Measurements from ENCODE around the gene EIF2AK2.
"Not testable (repeated sequence)": the region's sequence is repeated elsewhere in the genome, so short reads cannot be mapped to it uniquely, and the experiment has no call there.

EIF2AK2 gene

DNA sequence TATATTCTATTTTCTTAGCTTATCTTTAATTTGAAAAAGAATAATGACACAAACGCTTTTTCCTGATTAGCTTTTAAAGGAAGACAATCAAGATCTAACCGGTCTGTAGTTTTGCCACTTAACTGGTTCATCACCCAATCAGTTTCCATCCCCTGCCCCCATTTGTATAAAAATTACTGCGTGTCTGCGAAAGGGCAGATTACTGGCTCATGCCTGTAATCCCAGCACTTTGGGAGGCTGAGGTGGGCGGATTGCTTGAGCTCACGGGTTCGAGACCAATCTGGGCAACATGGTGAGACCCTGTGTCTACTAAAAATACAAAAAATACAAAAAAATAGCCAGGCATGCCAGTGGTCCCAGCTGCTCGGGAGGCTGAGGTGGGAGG lies 41.9 kb upstream of the EIF2AK2 start:
- no peaks in the 10 kb centered on the region for H3K27me3 ChIP-seq (replicated peaks in 2 of 5; ENCODE audit: control insufficient read depth in 4 of 5, insufficient read depth in 5 of 5, low read length in 4 of 5)
- H3K27ac ChIP-seq (ENCODE audit: insufficient read depth in 1 of 2, low read depth in 1 of 2, low read length in 2 of 2, poor library complexity in 1 of 2, severe bottlenecking in 2 of 2): no peak overlapping the region
- H3K36me3 ChIP-seq (ENCODE audit: control insufficient read depth in 4 of 4, insufficient read depth in 4 of 4, low read length in 3 of 4): peaks cover 8 to 34% (median 15%) of the 10 kb centered on the region in 4 experiments
- peaks cover 6 to 34% (median 18%) of the 10 kb centered on the region in 4 experiments for H3K4me1 ChIP-seq (ENCODE audit: control extremely low read depth in 1 of 4, control insufficient read depth in 4 of 4, insufficient read depth in 4 of 4, low read length in 3 of 4)
- WGBS (ENCODE audit: insufficient coverage): 100% methylated on average over 4 of the region's 8 CpGs
- ChIA-PET POLR2A (no interaction called here), CTCF (interaction anchor here (1.0 to 3.7 kb wide), 2 partner anchors 30 to 33 kb away, joined by 3 to 9 read pairs; partner anchors contain the start of genes CEBPZ and NDUFAF7)
- peaks cover 0 to 3% (median 0%) of the 10 kb centered on the region in 5 experiments for H3K9me3 ChIP-seq (ENCODE audit: control extremely low read depth in 1 of 5, control insufficient read depth in 4 of 5, insufficient read depth in 2 of 5, low read depth in 1 of 5, low read length in 4 of 5)
- no peak overlapping the region for H3K4me3 ChIP-seq (ENCODE audit: control insufficient read depth in 1 of 7, extremely low read depth in 1 of 7, insufficient read depth in 4 of 7, low read depth in 2 of 7, low read length in 6 of 7)
- DNase-seq: no peak

DNA sequence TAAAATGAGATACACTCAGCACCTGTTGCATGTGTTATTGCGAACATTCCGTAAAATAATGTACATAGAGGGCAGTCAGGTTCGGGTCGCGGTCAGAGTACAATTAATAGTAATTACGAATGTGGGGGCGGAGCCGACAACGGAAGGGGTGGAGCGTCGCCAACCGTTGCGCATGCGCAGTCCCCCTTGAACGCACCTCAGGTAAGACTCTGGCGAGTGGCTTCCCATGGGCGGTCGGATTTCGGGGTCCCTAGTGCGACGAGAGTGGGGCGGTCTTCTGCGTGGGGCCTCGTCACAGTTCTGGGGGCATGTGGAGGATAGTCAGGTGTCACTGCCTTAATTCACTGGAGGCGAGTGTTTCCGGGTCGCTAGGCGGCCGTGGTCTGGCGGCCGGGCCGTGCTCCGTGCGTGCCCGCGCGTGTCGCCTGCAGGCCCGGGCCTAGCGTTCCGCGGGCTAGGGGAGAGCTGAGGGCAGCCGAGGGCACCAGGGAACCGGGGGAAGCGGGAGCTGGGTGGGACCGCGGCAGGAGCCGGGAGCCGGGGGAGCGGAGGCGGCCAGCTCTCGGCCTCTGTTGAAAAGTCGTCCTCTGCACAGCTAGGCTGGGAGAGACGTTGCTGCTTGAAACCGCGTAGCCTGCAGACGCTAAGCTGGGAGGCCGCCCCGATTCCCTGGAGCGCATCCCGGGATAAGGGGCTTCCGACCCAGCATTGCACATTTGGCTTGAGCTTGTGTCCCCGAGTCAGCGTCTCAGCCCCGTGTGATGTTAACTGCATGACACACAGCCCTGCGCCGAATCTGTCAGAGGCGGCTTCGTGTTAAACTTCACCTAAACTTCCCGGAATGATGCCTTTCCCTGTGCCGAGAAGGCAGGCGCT lies 39.8 kb upstream of the EIF2AK2 start, which contains the start of gene CEBPZOS:
Gene CEBPZOS (plus strand): TSS at position 177 of the 876 bp plus-strand sequence. CDS start 3,209 bp downstream, outside the sequence.
- H3K27ac ChIP-seq (ENCODE audit: insufficient read depth in 1 of 2, low read depth in 1 of 2, low read length in 2 of 2, poor library complexity in 1 of 2, severe bottlenecking in 2 of 2): peak within 1 kb of the TSS; percentile 84 to 87
- CTCF ChIA-PET: interaction anchor here (1.4 to 1.6 kb wide), 2 partner anchors 12 to 27 kb away, joined by 3 to 4 read pairs; no protein-coding TSS in a partner anchor
- no peaks in the 10 kb centered on the region for H3K27me3 ChIP-seq (replicated peaks in 2 of 5; ENCODE audit: control insufficient read depth in 4 of 5, insufficient read depth in 5 of 5, low read length in 4 of 5)
- H3K4me1 ChIP-seq (ENCODE audit: control extremely low read depth in 1 of 4, control insufficient read depth in 4 of 4, insufficient read depth in 4 of 4, low read length in 3 of 4): peaks cover 6 to 26% (median 14%) of the 10 kb centered on the region in 4 experiments
- peak; percentile 85 to 91 (median 90) for DNase-seq
- H3K9me3 ChIP-seq (ENCODE audit: control extremely low read depth in 1 of 5, control insufficient read depth in 4 of 5, insufficient read depth in 2 of 5, low read depth in 1 of 5, low read length in 4 of 5): no peaks in the 10 kb centered on the region
- peaks cover 4 to 22% (median 6%) of the 10 kb centered on the region in 4 experiments for H3K36me3 ChIP-seq (ENCODE audit: control insufficient read depth in 4 of 4, insufficient read depth in 4 of 4, low read length in 3 of 4)
- peak within 1 kb of the TSS; percentile 58 to 89 (median 79) for H3K4me3 ChIP-seq (ENCODE audit: control insufficient read depth in 1 of 7, extremely low read depth in 1 of 7, insufficient read depth in 4 of 7, low read depth in 2 of 7, low read length in 6 of 7)
- POLR2A ChIA-PET: no interaction called here
- under 1% methylated on average over 70 of the region's 72 CpGs for WGBS (ENCODE audit: insufficient coverage)

DNA sequence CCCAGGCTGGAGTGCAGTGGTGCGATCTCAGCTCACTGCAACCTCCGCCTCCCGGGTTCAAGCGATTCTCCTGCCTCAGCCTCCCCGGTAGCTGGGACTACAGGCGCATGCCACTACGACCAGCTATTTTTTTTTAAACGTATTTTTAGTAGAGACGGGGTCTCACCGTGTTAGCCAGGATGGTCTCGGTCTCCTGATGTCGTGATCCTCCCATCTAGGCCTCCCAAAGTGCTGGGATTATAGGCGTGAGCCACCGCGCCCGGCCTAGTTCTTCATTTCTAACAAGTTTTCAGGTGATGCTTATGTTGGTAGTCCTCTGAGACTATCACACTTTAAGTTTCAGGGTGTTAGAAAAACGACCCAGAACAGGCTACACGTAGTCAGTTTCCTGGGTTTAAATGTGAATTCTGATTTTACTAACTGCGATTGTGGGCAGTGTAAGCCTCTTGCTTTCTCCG lies 39.1 kb upstream of the EIF2AK2 start:
- POLR2A ChIA-PET; H3K27me3 ChIP-seq (replicated peaks in 2 of 5; ENCODE audit: control insufficient read depth in 4 of 5, insufficient read depth in 5 of 5, low read length in 4 of 5); DNase-seq; H3K9me3 ChIP-seq (ENCODE audit: control extremely low read depth in 1 of 5, control insufficient read depth in 4 of 5, insufficient read depth in 2 of 5, low read depth in 1 of 5, low read length in 4 of 5); CTCF ChIA-PET: not testable (repeated sequence)
- peak overlapping the region in 6 of 7 experiments; percentile 63 to 89 (median 80) for H3K4me3 ChIP-seq (ENCODE audit: control insufficient read depth in 1 of 7, extremely low read depth in 1 of 7, insufficient read depth in 4 of 7, low read depth in 2 of 7, low read length in 6 of 7)
- H3K36me3 ChIP-seq (ENCODE audit: control insufficient read depth in 4 of 4, insufficient read depth in 4 of 4, low read length in 3 of 4): peaks cover 4 to 16% (median 5%) of the 10 kb centered on the region in 4 experiments
- H3K4me1 ChIP-seq (ENCODE audit: control extremely low read depth in 1 of 4, control insufficient read depth in 4 of 4, insufficient read depth in 4 of 4, low read length in 3 of 4): peaks cover 6 to 21% (median 13%) of the 10 kb centered on the region in 4 experiments
- H3K27ac ChIP-seq (ENCODE audit: insufficient read depth in 1 of 2, low read depth in 1 of 2, low read length in 2 of 2, poor library complexity in 1 of 2, severe bottlenecking in 2 of 2): peak overlapping the region; percentile 84 to 87
- 84% methylated on average over 14 of the region's 20 CpGs for WGBS (ENCODE audit: insufficient coverage)

DNA sequence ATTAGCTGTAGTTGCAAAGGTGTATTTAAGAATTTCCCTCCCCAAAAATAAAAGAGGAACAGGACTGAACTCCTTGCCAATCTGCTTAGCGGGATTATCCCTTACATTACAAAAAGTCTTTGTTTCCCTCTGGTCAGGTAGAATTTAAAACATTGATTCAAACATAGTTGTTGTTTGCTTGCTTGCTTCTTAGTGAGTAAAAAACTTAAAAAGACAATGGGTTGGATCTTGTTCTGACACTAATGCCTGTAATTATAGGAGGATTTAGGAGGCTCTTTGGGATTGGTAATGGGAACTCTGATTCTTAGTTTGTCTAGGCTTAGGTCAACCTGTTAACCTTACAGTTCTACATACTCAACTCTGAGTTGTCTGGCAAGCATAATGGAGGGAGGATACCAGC lies 35.8 kb upstream of the EIF2AK2 start:
- DNase-seq: no peak
- Histone ChIP-seq H3K4me1 (ENCODE audit: control extremely low read depth in 1 of 4, control insufficient read depth in 4 of 4, insufficient read depth in 4 of 4, low read length in 3 of 4) (peaks cover 7 to 14% (median 11%) of the 10 kb centered on the region in 4 experiments), H3K27ac (ENCODE audit: insufficient read depth in 1 of 2, low read depth in 1 of 2, low read length in 2 of 2, poor library complexity in 1 of 2, severe bottlenecking in 2 of 2) (no peak overlapping the region), H3K27me3 (replicated peaks in 2 of 5; ENCODE audit: control insufficient read depth in 4 of 5, insufficient read depth in 5 of 5, low read length in 4 of 5) (no peaks in the 10 kb centered on the region), H3K9me3 (ENCODE audit: control extremely low read depth in 1 of 5, control insufficient read depth in 4 of 5, insufficient read depth in 2 of 5, low read depth in 1 of 5, low read length in 4 of 5) (no peaks in the 10 kb centered on the region), H3K36me3 (ENCODE audit: control insufficient read depth in 4 of 4, insufficient read depth in 4 of 4, low read length in 3 of 4) (no peaks in the 10 kb centered on the region), H3K4me3 (ENCODE audit: control insufficient read depth in 1 of 7, extremely low read depth in 1 of 7, insufficient read depth in 4 of 7, low read depth in 2 of 7, low read length in 6 of 7) (no peak overlapping the region)
- ChIA-PET CTCF (no interaction called here), POLR2A (no interaction called here)
- WGBS (ENCODE audit: insufficient coverage): no CpG with 5 or more reads among the region's 1 CpG

DNA sequence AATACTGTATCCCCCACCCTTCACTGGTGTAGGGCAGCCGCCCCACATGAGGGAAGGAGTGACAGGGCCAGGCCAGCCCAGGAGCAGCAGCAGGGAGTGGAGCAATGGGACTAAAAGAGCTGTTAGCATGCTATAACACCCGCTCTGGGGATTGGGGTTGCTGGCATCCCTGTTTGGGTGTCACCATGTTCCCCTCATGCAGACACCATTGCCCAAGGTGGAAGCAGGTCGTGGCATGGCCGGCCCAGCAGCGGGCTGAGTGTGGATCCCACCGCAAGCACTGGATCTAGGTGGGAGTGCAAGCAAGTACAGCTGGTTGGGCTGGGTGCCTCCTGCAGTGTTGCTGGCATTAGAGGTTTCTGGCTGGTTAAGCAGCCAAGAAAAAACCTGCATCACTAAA lies 35.0 kb upstream of the EIF2AK2 start:
- Histone ChIP-seq H3K9me3 (ENCODE audit: control extremely low read depth in 1 of 5, control insufficient read depth in 4 of 5, insufficient read depth in 2 of 5, low read depth in 1 of 5, low read length in 4 of 5) (no peaks in the 10 kb centered on the region), H3K4me3 (ENCODE audit: control insufficient read depth in 1 of 7, extremely low read depth in 1 of 7, insufficient read depth in 4 of 7, low read depth in 2 of 7, low read length in 6 of 7) (no peak overlapping the region), H3K4me1 (ENCODE audit: control extremely low read depth in 1 of 4, control insufficient read depth in 4 of 4, insufficient read depth in 4 of 4, low read length in 3 of 4) (peaks cover 0 to 6% (median 5%) of the 10 kb centered on the region in 4 experiments), H3K36me3 (ENCODE audit: control insufficient read depth in 4 of 4, insufficient read depth in 4 of 4, low read length in 3 of 4) (no peaks in the 10 kb centered on the region), H3K27ac (ENCODE audit: insufficient read depth in 1 of 2, low read depth in 1 of 2, low read length in 2 of 2, poor library complexity in 1 of 2, severe bottlenecking in 2 of 2) (no peak overlapping the region), H3K27me3 (replicated peaks in 2 of 5; ENCODE audit: control insufficient read depth in 4 of 5, insufficient read depth in 5 of 5, low read length in 4 of 5) (no peaks in the 10 kb centered on the region)
- DNase-seq: no peak
- ChIA-PET CTCF (interaction anchor here (0.6 to 1.0 kb wide), 2 partner anchors 12 to 57 kb away, joined by 3 read pairs; no protein-coding TSS in a partner anchor), POLR2A (interaction anchor here (0.7 kb wide), 1 partner anchor 40 kb away, joined by 4 read pairs; no protein-coding TSS in a partner anchor)
- WGBS (ENCODE audit: insufficient coverage): 100% methylated on average over 5 of the region's 6 CpGs

DNA sequence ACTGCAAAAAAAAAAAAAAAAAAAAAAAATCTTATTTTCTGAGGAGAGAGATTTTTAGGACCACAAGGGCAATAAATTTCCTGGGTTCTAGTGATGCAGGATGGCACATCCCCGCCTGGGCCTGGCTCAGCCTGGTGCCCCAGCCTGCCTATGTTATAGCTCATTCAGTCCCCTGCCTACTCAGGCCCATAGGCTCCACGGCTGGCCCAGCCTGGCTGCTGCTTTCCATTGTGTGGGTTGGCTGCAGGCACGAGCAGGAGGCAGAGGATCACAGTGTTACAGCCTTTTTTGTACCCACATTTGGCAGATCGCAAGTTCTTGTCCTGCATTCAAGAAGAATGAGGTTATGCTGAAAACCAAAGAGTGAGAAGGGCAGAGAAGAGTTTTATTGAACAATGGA lies 34.5 kb upstream of the EIF2AK2 start:
- no peak overlapping the region for H3K27ac ChIP-seq (ENCODE audit: insufficient read depth in 1 of 2, low read depth in 1 of 2, low read length in 2 of 2, poor library complexity in 1 of 2, severe bottlenecking in 2 of 2)
- H3K9me3 ChIP-seq (ENCODE audit: control extremely low read depth in 1 of 5, control insufficient read depth in 4 of 5, insufficient read depth in 2 of 5, low read depth in 1 of 5, low read length in 4 of 5): no peaks in the 10 kb centered on the region
- peaks cover 0 to 5% (median 4%) of the 10 kb centered on the region in 4 experiments for H3K4me1 ChIP-seq (ENCODE audit: control extremely low read depth in 1 of 4, control insufficient read depth in 4 of 4, insufficient read depth in 4 of 4, low read length in 3 of 4)
- H3K4me3 ChIP-seq (ENCODE audit: control insufficient read depth in 1 of 7, extremely low read depth in 1 of 7, insufficient read depth in 4 of 7, low read depth in 2 of 7, low read length in 6 of 7): no peak overlapping the region
- H3K27me3 ChIP-seq (replicated peaks in 2 of 5; ENCODE audit: control insufficient read depth in 4 of 5, insufficient read depth in 5 of 5, low read length in 4 of 5): peaks cover 0 to 2% (median 0%) of the 10 kb centered on the region in 5 experiments
- no peaks in the 10 kb centered on the region for H3K36me3 ChIP-seq (ENCODE audit: control insufficient read depth in 4 of 4, insufficient read depth in 4 of 4, low read length in 3 of 4)
- ChIA-PET CTCF (interaction anchor here (1.0 to 2.3 kb wide), 2 partner anchors 12 to 23 kb away, joined by 3 to 9 read pairs; no protein-coding TSS in a partner anchor), POLR2A (interaction anchor here (0.7 kb wide), 1 partner anchor 41 kb away, joined by 4 read pairs; no protein-coding TSS in a partner anchor)
- no peak for DNase-seq
- WGBS (ENCODE audit: insufficient coverage): 97% methylated on average over 4 of the region's 4 CpGs

Measured in common myeloid progenitor, CD34-positive (primary cell).